GM12892 (cell line): ENCODE measurements around the gene MRC1.

Experiments used
- POLR2A ChIP-seq: IDR thresholded peaks from 2 replicates; pipeline ENCODE4 v1.6.1; 2011; ENCODE audit warnings: low read depth, low read length, control low read depth
- POLR2AphosphoS5 ChIP-seq: IDR thresholded peaks from 2 replicates; pipeline ENCODE4 v1.6.1; 2011; ENCODE audit warnings: low read depth, low read length, control low read depth

- no peak for TF ChIP-seq POLR2A
- no peak for TF ChIP-seq POLR2AphosphoS5
Observed at GRCh38 chr10:17788646-17789045, 20.5 kb upstream of the MRC1 start.
